NCI-H82 (cell line): ENCODE results near the gene GANAB.
"Not testable (repeated sequence)": the region's sequence is repeated elsewhere in the genome, so short reads cannot be mapped to it uniquely, and the experiment has no call there.

ENCODE experiments used
- DNase-seq: peaks from one replicate; lab custom pipeline; 2025; lab: John Stamatoyannopoulos, UW

Gene GANAB

GRCh38 chr11:62601372-62602140 lies 44.9 kb downstream of the GANAB start, which contains the start of gene MTA2:
Gene MTA2 (minus strand): TSS chr11:62601865. CDS start chr11:62601450, 415 bp downstream.
- DNase-seq, result peak; percentile 98

DNA sequence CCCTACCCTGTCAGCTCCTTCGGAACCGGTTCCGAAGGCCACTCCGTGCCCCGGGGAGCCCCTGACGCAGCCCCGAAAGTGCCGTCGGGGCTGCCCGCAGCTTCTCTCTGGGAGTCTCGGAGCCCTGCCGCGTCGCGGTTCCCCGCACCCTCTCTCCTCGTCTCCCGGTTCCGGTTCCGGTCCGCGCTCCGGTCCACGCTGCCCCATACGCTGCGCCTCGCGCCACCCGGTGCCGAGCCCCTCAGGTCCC lies 45.4 kb downstream of the GANAB start:
- DNase-seq, result peak; percentile 49

DNA sequence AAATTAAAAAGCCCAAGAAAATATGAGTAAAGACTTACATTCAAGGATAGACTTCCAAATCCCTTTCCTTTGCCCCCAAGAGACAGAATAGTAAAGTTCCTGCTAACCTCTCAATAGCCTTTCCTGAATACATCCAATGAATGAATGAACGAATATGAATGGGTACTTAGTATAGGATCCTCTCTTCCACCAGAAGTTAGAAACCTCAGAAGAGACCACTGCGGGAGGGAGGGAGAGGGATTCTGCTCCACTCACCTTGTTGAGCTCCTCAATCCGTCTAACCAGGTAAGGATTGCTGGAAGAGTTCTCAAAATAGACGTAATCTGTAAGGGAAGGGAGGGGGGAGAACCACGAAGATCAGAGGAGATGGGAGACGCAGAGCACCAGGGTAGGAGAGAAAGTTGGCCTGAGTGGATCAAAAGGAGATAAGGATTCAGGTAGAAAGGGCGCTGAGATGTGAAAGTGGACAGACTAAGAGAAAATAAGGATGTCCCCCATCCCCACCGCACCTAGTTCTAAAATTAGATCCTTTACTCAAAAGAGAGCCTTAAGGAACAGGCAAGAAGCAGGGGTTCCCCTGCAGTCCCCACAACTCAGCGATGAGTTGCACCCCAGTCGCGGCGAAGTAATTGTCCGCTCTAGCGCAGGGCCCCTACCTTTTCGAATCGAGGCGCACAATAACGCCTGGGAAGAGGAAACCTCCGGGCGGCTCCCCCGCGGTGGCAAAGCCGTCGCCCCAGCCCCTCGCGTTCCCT lies 45.9 kb downstream of the GANAB start:
- DNase-seq, result peak; percentile 23

DNA sequence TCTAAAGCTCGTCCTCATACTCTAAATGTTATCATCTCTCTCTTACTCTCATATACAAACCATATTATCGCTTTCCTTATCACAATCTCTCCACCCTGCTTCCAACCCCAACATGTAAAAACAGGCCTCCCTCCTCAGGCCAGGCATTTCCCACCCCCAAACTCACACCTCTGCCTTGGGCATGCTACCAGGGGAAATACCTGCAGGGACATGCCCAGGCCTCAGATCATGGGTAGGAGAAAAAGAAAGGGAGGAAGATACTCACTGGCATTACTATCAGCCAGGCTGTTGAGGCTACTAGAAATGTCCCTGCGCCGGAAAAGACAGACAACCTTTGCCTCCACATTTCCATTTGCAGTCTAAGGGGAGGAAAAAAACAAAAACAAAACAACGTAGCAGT lies 46.5 kb downstream of the GANAB start:
- DNase-seq, result no peak

GRCh38 chr11:62599069-62599696 lies 47.2 kb downstream of the GANAB start:
- DNase-seq, result peak; percentile 99

DNA sequence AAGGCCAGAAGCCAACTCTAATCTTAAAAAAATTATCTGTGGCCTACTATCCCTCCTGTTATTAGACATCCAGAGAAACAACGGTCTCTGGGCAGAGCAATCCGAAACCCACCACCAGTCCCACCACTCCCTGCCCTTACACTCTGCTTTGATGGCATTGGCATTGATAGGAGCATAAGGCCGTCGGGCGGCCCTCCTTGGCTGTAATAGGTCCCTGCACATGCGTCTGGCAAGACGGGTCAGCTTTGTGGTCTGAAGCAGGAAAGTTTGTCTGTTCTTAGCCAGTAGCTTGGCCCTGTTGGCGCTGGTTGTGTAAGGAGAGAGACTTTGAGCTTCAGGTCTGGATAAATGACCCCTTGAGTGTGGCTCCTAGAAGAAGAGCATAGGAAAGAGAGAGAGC lies 51.3 kb downstream of the GANAB start:
- no peak for DNase-seq

GRCh38 chr11:62593434-62594044 lies 52.9 kb downstream of the GANAB start:
- DNase-seq, result peak; percentile 84

DNA sequence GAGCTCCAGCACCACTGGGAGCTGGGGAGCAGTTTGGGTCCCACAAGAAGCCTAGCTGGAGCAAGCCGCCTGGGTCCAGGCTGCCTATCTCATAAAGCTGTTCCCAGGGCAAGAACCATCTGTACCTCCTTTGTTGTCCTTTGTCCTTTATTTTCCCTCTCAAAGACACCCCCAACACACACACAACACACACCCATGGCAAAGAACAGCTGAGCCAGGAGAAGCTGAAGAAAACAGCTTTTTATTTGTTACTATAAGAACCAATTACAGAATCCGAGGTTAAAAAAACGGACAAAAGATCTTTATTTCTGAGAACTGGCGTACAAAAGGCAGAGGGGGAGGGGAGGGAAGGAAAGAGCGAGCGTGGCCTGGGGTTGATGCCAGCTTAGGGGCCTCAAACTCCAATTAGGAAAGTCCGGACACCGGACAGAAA lies 53.4 kb downstream of the GANAB start:
- DNase-seq, result no peak

DNA sequence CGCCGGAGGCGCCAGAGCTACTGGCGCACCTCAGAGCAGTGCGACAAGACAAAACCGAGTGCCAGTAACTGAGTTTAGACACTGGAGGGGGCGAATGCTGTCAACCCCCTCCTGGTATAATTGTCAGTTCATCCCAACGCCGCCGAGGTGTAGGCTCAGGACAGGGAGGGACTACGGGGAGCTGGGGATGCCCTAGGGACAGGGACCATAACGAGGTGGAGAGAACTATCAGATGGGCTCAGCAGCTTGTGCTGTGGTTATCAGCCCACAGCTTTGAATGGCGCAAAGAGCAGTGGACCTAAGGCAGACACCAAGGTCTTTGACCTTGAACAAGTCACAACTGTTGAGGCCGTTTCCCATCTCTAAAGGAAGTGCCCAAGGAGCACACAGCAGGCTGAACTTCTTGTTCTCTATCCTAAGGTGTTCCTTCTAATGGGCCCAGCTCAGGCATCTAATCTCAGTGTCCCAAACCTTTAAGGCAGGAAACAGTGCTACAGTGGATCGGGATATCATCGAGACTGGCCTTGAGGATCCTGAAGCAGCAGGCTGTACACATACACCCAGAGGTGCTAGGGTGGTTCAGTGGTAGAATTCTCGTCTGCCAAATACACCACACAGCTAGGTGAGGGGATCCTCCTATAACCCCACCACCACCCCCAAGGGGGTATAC lies 54.1 kb downstream of the GANAB start:
- DNase-seq, result peak; percentile 77

- peak; percentile 99 for DNase-seq
Observed at GRCh38 chr11:62591448-62592145, 54.8 kb downstream of the GANAB start, which contains the start of gene TUT1. Gene TUT1 (minus strand): TSS chr11:62591523. CDS start chr11:62591485, 38 bp downstream.

DNA sequence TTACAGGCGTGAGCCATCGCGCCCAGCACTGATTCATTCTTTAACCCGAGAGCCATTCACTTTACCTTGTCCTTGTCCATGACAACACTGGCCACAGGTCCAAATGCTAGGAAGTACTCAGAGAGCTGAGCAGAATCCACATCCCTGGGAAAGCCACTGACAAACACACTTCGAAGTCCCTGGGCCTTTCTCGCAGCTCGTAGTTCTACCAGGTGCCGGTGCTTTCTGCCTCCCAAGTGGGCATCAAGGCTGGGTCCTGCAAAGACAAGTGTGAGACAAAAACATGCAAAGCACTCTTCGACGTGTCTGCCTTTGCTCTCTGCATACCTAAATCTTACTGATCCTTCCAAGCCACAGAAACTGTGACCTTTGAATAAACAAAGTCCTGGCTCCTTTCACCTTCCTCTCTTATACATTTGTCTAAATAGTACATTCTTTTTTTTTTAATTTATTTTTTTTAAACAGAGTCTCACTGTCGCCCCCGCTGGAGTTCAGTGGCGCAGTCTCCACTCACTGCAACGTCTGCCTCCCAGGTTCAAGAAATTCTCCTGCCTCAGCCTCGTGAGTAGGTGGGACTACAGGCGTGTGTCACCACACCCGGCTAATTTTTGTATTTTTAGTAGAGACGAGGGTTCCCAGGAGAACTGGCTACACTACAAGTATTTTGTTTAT lies 57.3 kb downstream of the GANAB start:
- DNase-seq, result no peak

DNA sequence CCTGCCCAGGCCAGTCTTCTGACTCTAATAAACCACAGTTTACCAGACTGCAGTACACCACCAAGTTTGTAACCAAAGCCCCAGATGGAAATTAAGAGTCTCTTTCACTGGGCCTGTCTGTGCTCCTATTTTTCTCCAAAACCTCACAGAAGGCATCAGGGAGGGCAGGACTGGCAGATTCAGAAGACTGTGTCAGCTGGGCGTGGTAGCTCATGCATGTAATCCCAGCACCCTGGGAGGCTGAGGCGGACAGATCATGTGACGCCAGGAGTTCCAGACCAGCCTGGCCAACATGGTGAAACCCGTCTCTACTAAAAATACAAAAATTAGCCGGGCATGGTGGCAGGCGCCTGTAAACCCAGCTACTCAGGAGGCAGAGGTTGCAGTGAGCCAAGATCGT lies 61.1 kb downstream of the GANAB start:
- DNase-seq, result not testable (repeated sequence)

GRCh38 chr11:62581735-62582134 lies 64.7 kb downstream of the GANAB start:
- not testable (repeated sequence) for DNase-seq

DNA sequence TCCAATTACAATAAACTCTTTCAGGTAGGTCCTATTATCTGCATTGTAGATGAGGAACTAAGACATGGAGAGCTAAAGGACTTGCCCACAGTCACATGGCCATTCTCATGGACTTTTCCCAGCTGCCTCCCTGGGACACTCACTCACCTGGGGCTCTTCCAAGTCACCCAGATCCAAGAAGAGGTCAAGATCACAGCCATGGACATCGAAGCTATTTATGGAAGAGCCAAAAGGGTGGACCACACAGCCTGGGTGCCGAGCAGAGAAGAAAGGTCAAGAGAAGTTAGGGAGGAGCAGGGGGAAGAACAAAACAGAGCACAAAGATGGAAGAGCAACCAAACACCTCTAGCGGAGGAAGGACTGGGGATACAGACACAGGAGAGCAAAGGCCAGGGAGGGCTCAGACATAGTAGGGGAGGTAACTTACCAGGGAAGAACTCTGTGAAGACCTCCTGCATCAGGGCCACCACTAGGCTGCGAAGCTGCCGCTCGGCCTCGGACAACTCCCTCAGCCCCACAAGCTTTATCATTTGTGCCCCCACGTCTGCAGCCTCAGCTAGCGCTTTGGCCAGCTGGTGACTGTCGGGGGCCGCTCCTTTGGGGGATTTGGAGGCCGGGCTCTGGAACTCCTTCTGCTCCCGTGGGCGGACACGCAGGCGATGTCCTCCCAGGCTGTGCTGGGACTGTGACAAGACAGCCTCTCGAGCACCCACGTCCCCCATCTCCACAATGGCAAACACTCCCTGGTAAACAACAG lies 65.3 kb downstream of the GANAB start:
- no peak for DNase-seq

GRCh38 chr11:62579252-62579651 lies 67.2 kb downstream of the GANAB start:
- DNase-seq, result no peak

DNA sequence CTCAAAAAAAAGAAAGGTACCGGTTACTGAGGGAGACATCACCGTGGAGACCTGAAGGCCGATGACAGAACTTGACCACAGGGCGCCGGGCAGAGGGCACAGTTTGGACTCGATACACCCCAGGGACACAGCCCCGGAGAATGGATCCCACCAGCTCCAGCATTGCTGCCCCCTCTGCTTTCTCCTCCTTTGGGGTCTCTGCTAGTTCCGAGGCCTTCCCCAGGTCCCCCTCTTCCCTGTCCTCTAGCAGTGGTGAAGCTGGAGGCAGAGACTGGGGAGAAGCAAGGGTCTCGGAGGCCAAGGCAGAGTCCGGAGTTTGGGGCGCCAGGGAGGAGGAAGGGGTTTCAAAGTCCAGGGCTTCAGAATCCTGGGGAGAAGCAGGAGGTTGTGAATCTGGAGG lies 67.9 kb downstream of the GANAB start:
- no peak for DNase-seq

DNA sequence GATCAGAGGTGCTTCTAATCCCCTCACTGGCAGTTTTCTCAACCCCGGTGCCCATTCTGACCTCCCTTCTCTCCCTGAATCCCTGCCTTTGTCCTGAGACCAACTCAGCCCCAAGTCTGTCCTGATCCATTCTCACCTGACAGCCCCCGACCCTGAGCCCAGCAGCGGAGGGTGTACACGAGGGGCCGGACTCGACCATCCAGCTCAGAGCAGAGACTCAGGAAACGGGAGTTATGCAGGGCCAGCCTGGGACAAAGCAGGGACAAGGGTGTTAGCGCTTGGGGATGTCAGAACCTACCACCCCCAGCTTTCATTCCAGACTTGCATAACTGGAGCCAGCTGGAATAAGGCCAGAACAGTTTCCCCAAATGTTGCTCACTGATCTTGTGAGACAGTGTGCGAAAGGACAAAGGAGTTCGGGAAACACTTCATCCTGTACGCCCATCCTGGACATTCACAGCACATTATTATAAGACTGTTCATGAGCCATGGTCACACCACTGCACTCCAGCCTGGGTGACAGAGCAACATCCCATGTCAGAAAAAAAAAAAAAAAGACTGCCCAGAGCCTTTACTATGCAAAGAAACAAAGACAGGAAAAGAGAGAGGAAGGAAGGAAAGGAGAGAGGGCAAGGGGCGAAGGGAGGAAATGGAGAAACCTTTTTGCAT lies 69.2 kb downstream of the GANAB start:
- no peak for DNase-seq

DNA sequence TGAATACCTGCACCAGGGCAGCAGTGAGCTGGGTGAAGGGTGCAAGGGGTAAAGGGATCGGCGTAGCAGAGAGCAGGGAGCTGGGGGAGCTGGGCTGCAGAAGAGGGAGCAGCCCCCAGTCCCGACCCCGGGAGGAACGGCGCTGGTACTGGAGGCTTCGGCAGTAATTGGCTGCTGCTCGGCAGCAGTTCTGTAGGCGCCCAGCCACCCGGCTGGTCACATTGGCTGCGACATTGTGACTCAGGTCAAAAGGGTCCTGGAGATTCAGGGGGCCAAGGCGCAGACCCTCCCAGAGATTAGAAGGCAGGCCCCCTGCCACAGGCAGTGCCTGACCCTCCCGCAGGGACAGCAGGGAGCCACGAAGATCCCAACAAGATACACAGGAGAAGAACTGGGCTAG lies 70.6 kb downstream of the GANAB start:
- DNase-seq, result no peak

DNA sequence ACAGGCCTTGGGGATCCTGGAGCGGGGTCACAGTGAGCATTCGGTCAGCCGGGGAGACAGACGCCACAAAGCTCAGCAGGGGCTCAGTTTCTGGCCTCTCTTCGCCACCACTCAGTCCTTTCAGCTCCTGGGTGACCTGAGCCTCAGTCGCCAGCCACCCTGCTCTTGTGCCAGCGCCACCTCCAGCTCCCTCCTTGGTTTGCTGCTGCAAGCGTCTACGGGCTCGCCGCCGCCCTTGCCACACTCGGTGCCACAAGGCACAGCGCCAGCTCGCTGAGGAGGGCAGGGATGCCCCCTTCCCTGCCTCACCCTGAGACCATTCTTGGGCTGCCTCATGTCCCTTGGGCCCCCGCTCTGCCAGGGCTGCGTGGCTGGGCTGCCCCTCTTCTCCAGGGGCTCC lies 71.3 kb downstream of the GANAB start:
- no peak for DNase-seq
